H9 (cell line): ENCODE measurements around the gene KDM1B. TPM values are rescaled to one million over a fixed set of nuclear protein-coding genes. Genes with fewer than 3 reads are reported as not detected.

Source experiments
- DNase-seq: peaks from one replicate; pipeline ENCODE4 v3.0.0-alpha.2; 2017
- H2AFZ ChIP-seq: one replicate; pipeline ENCODE4 v1.6.1; 2013; ENCODE audit warnings: mild to moderate bottlenecking, low read length, control low read depth, moderate library complexity
- H2AK5ac ChIP-seq: 2 replicates; pipeline ENCODE4 v1.6.1; 2013; ENCODE audit warnings: low read length, control low read depth, mixed read lengths; ENCODE audit not compliant: insufficient read length
- H2BK120ac ChIP-seq: one replicate; pipeline ENCODE4 v1.6.1; 2013; ENCODE audit warnings: low read depth, mild to moderate bottlenecking, low read length, control low read depth, inconsistent platforms; ENCODE audit not compliant: poor library complexity, severe bottlenecking
- H2BK12ac ChIP-seq: 2 replicates; pipeline ENCODE4 v1.6.1; 2013; ENCODE audit warnings: low read length, control low read depth, mixed read lengths, low read depth; ENCODE audit not compliant: insufficient read length
- H2BK15ac ChIP-seq: 2 replicates; pipeline ENCODE4 v1.6.1; 2013; ENCODE audit warnings: low read depth, low read length, control low read depth
- H2BK20ac ChIP-seq: one replicate; pipeline ENCODE4 v1.6.1; 2013; ENCODE audit warnings: low read depth, mild to moderate bottlenecking, low read length, control low read depth, inconsistent platforms; ENCODE audit not compliant: poor library complexity, severe bottlenecking
- H2BK5ac ChIP-seq: 2 replicates; pipeline ENCODE4 v1.6.1; 2013; ENCODE audit warnings: low read length, control low read depth, mixed read lengths; ENCODE audit not compliant: insufficient read length
- H3K14ac ChIP-seq: 2 replicates; pipeline ENCODE4 v1.6.1; 2013; ENCODE audit warnings: low read length, control low read depth; ENCODE audit not compliant: insufficient read depth
- H3K18ac ChIP-seq: 2 replicates; pipeline ENCODE4 v1.6.1; 2013; ENCODE audit warnings: low read depth, mild to moderate bottlenecking, mixed read lengths, low read length, control low read depth; ENCODE audit not compliant: insufficient read length
- H3K23ac ChIP-seq: 2 replicates; pipeline ENCODE4 v1.6.1; 2013; ENCODE audit warnings: low read length, control low read depth, mixed read lengths, low read depth; ENCODE audit not compliant: insufficient read length
- H3K23me2 ChIP-seq: 2 replicates; pipeline ENCODE4 v1.6.1; 2013; ENCODE audit warnings: low read depth, mild to moderate bottlenecking, mixed read lengths, low read length, control low read depth; ENCODE audit not compliant: insufficient read length, poor library complexity, severe bottlenecking
- H3K27ac ChIP-seq: 2 replicates; pipeline ENCODE4 v1.5.1; 2013; ENCODE audit warnings: low read length, control low read depth, mixed read lengths, low read depth; ENCODE audit not compliant: insufficient read length
- H3K27me3 ChIP-seq: 2 replicates; pipeline ENCODE4 v1.6.1; 2013; ENCODE audit warnings: low read length, control low read depth, inconsistent platforms; ENCODE audit not compliant: insufficient read depth
- H3K4ac ChIP-seq: 2 replicates; pipeline ENCODE4 v1.6.1; 2013; ENCODE audit warnings: low read depth, mild to moderate bottlenecking, control low read depth, inconsistent platforms, low read length, moderate library complexity
- H3K4me1 ChIP-seq: 2 replicates; pipeline ENCODE4 v1.6.1; 2013; ENCODE audit warnings: low read length, control low read depth, inconsistent platforms; ENCODE audit not compliant: insufficient read depth
- H3K4me2 ChIP-seq: 2 replicates; pipeline ENCODE4 v1.6.1; 2013; ENCODE audit warnings: low read length, control low read depth, mixed read lengths; ENCODE audit not compliant: insufficient read length, insufficient read depth
- H3K56ac ChIP-seq: 2 replicates; pipeline ENCODE4 v1.6.1; 2013; ENCODE audit warnings: low read depth, mild to moderate bottlenecking, mixed read lengths, low read length, control low read depth; ENCODE audit not compliant: insufficient read length
- H3K79me1 ChIP-seq: 2 replicates; pipeline ENCODE4 v1.6.1; 2013; ENCODE audit warnings: low read depth, mild to moderate bottlenecking, moderate library complexity, low read length, control low read depth, inconsistent platforms; ENCODE audit not compliant: insufficient read depth, poor library complexity, severe bottlenecking
- H3K79me2 ChIP-seq: 2 replicates; pipeline ENCODE4 v1.6.1; 2013; ENCODE audit warnings: low read length, control low read depth, inconsistent platforms; ENCODE audit not compliant: insufficient read depth
- H3K9ac ChIP-seq: 2 replicates; pipeline ENCODE4 v1.6.1; 2013; ENCODE audit warnings: low read length, control low read depth, mixed read lengths; ENCODE audit not compliant: insufficient read length; ENCODE audit errors: extremely low read depth
- H3K9me3 ChIP-seq: one replicate; pipeline ENCODE4 v1.6.1; 2013; ENCODE audit warnings: low read depth, low read length, inconsistent platforms; ENCODE audit not compliant: control insufficient read depth
- H3T11ph ChIP-seq: one replicate; pipeline ENCODE4 v1.6.1; 2013; ENCODE audit warnings: mild to moderate bottlenecking, low read length, control low read depth, inconsistent platforms
- H4K20me1 ChIP-seq: one replicate; pipeline ENCODE4 v1.6.1; 2013; ENCODE audit not compliant: control insufficient read depth, insufficient read length, insufficient read depth
- H4K5ac ChIP-seq: 2 replicates; pipeline ENCODE4 v1.6.1; 2013; ENCODE audit warnings: low read depth, mild to moderate bottlenecking, mixed read lengths, low read length, control low read depth; ENCODE audit not compliant: insufficient read length
- H4K8ac ChIP-seq: replicated peaks from 2 replicates; pipeline ENCODE4 v1.6.1; 2013; ENCODE audit warnings: low read length, control low read depth, mixed read lengths, low read depth; ENCODE audit not compliant: insufficient read length
- H4K91ac ChIP-seq: 2 replicates; pipeline ENCODE4 v1.6.1; 2013; ENCODE audit warnings: low read depth, mild to moderate bottlenecking, moderate library complexity, mixed read lengths, low read length, control low read depth; ENCODE audit not compliant: insufficient read length
- H3K27ac Mint-ChIP-seq, 3 experiments: 2 replicates in 2 of 3; 3 replicates in 1 of 3; pipeline ENCODE4 v1.8.0; 2020 to 2021; ENCODE audit warnings: mixed read lengths in 3 of 3, mild to moderate bottlenecking in 1 of 3, moderate library complexity in 1 of 3
- H3K27me3 Mint-ChIP-seq: 2 replicates; pipeline ENCODE4 v1.8.0; 2021; ENCODE audit warnings: low read depth, mild to moderate bottlenecking, moderate library complexity, mixed read lengths
- H3K36me3 Mint-ChIP-seq, 3 experiments: 2 replicates in 2 of 3; 3 replicates in 1 of 3; pipeline ENCODE4 v1.8.0; 2020 to 2021; ENCODE audit warnings: low read depth in 3 of 3, mixed read lengths in 3 of 3; ENCODE audit not compliant: insufficient read depth in 1 of 3
- H3K4me1 Mint-ChIP-seq, 2 experiments: 2 replicates each; pipeline ENCODE4 v1.8.0; 2020; ENCODE audit warnings: mixed read lengths in 2 of 2
- H3K4me3 Mint-ChIP-seq, 2 experiments: 2 replicates in 1 of 2; 3 replicates in 1 of 2; pipeline ENCODE4 v1.8.0; 2020 to 2021; ENCODE audit warnings: mild to moderate bottlenecking in 2 of 2, mixed read lengths in 2 of 2, moderate library complexity in 1 of 2
- H3K9me3 Mint-ChIP-seq, 2 experiments: 2 replicates in 1 of 2; 3 replicates in 1 of 2; pipeline ENCODE4 v1.8.0; 2020; ENCODE audit warnings: mild to moderate bottlenecking in 2 of 2, mixed read lengths in 2 of 2, moderate library complexity in 1 of 2
- WGBS: extraction: QIAGEN DNeasy Blood & Tissue Kit; methylation state at CpG from one replicate; pipeline ENCODE4 v1.1.7; 2013; ENCODE audit warnings: missing lambda C conversion rate, low lambda C conversion rate, mixed read lengths; ENCODE audit not compliant: insufficient read length; ENCODE audit errors: extremely low coverage; 5-methylcytosine and 5-hydroxymethylcytosine counted together
- total RNA-seq: library from RNA; stranded (reverse); gene quantifications from 2 replicates; pipeline ENCODE4 v1.2.1, GENCODE V29; 2021
- TF ChIP-seq, protein P1 (sequence below): fragments of 200-600 bp; sonication (generic); conservative IDR thresholded peaks from 3 replicates; pipeline ENCODE4 v1.8.0; 2021; ENCODE audit warnings: antibody characterized with exemption, mild to moderate bottlenecking

Gene KDM1B
- total RNA-seq, 1 experiment from 2014 or later, result 5.4 TPM

GRCh38 chr6:18207438-18207837, 52.2 kb downstream of the KDM1B start:
- Histone ChIP-seq H2AK5ac (no peak overlapping the region), H4K8ac (no peak overlapping the region), H2AFZ (no peak overlapping the region), H3K27ac (no peak overlapping the region), H3K4me1 (peaks cover 2% of the 10 kb centered on the region; the same call in 1 of the 2 replicates), H2BK20ac (no peak overlapping the region), H3K18ac (no peak overlapping the region), H4K5ac (no peak overlapping the region), H3K23me2 (no peaks in the 10 kb centered on the region), H3K27me3 (no peaks in the 10 kb centered on the region), H3K79me1 (no peaks in the 10 kb centered on the region), H3K79me2 (no peaks in the 10 kb centered on the region), H3K9ac (no peak overlapping the region), H2BK120ac (no peak overlapping the region), H3K4ac (no peak overlapping the region), H3K23ac (no peak overlapping the region), H3K9me3 (no peaks in the 10 kb centered on the region), H3K56ac (no peak overlapping the region), H3T11ph (no peak overlapping the region), H4K20me1 (no peaks in the 10 kb centered on the region), H3K4me2 (no peak overlapping the region), H4K91ac (no peak overlapping the region), H2BK15ac (no peak overlapping the region), H3K14ac (no peak overlapping the region), H2BK5ac (no peak overlapping the region), H2BK12ac (no peak overlapping the region)
- TF ChIP-seq, protein P1, sequence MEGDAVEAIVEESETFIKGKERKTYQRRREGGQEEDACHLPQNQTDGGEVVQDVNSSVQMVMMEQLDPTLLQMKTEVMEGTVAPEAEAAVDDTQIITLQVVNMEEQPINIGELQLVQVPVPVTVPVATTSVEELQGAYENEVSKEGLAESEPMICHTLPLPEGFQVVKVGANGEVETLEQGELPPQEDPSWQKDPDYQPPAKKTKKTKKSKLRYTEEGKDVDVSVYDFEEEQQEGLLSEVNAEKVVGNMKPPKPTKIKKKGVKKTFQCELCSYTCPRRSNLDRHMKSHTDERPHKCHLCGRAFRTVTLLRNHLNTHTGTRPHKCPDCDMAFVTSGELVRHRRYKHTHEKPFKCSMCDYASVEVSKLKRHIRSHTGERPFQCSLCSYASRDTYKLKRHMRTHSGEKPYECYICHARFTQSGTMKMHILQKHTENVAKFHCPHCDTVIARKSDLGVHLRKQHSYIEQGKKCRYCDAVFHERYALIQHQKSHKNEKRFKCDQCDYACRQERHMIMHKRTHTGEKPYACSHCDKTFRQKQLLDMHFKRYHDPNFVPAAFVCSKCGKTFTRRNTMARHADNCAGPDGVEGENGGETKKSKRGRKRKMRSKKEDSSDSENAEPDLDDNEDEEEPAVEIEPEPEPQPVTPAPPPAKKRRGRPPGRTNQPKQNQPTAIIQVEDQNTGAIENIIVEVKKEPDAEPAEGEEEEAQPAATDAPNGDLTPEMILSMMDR, result no peak
- WGBS, result no CpG with 5 or more reads among the region's 8 CpGs
- no peak for DNase-seq
- Mint-ChIP-seq H3K36me3 (peaks cover 0 to 4% (median 0%) of the 10 kb centered on the region in 3 experiments; a peak in 1 of 7 replicates), H3K27ac (no peak overlapping the region), H3K4me1 (peaks cover 4 to 7% of the 10 kb centered on the region in 2 experiments), H3K27me3 (no peaks in the 10 kb centered on the region; the same call in 1 of the 2 replicates), H3K9me3 (no peaks in the 10 kb centered on the region), H3K4me3 (no peak overlapping the region)
